Measurements from ENCODE around the gene GIGYF1.

GRCh38 chr7:100665168-100665726, 28.8 kb downstream of the GIGYF1 start:
- TF ChIP-seq POLR2AphosphoS5 (IDR thresholded peaks at IDR 0.05), result no peak
- TF ChIP-seq POLR2A (IDR thresholded peaks at IDR 0.05), result no peak
